Fibroblast of the aortic adventitia (primary cell): Measurements from ENCODE around the gene ASB10. TPM values are rescaled to one million over a fixed set of nuclear protein-coding genes. Genes with fewer than 3 reads are reported as not detected.

ENCODE experiments used
- DNase-seq: peaks from one replicate; pipeline ENCODE4 v3.0.0-alpha.2; 2010; ENCODE audit warnings: low read depth
- H3K4me3 ChIP-seq: 2 replicates; pipeline ENCODE4 v1.5.1; 2011; ENCODE audit warnings: low read depth, mild to moderate bottlenecking, control low read depth, low read length, moderate library complexity
- CTCF ChIP-seq: IDR thresholded peaks from 2 replicates; pipeline ENCODE4 v1.5.1; 2011; ENCODE audit warnings: mild to moderate bottlenecking, low read length, control low read depth, inconsistent platforms; ENCODE audit not compliant: insufficient read depth
- total RNA-seq: library from RNA; depleted of rRNA; stranded (reverse); fragments of >200 nt; gene quantifications from 2 replicates; pipeline ENCODE4 v1.2.3, GENCODE V29; 2012; ENCODE audit warnings: low replicate concordance

Gene ASB10
- total RNA-seq, 1 donor = not detected

- DNase-seq = no peak
- H3K4me3 ChIP-seq = no peak overlapping the region
- TF ChIP-seq CTCF = no peak
Observed at GRCh38 chr7:151205730-151206129, 18.7 kb upstream of the ASB10 start.

- H3K4me3 ChIP-seq = no peak overlapping the region
- TF ChIP-seq CTCF = no peak
- DNase-seq = no peak
Observed at GRCh38 chr7:151204383-151205032, 17.5 kb upstream of the ASB10 start.

- no peak for DNase-seq
- no peak for TF ChIP-seq CTCF
- no peak overlapping the region for H3K4me3 ChIP-seq
Observed at GRCh38 chr7:151202836-151203235, 15.8 kb upstream of the ASB10 start.

- no peak overlapping the region for H3K4me3 ChIP-seq
- no peak for TF ChIP-seq CTCF
- no peak for DNase-seq
Observed at GRCh38 chr7:151201751-151202150, 14.7 kb upstream of the ASB10 start.

GRCh38 chr7:151201344-151201743 lies 14.3 kb upstream of the ASB10 start:
- no peak for DNase-seq
- no peak overlapping the region for H3K4me3 ChIP-seq
- no peak for TF ChIP-seq CTCF

- H3K4me3 ChIP-seq = no peak overlapping the region
- no peak for TF ChIP-seq CTCF
- DNase-seq = no peak
Observed at GRCh38 chr7:151198945-151199848, 12.1 kb upstream of the ASB10 start.
